ENCODE measurements around the gene USH1G. TPM values are rescaled to one million over a fixed set of nuclear protein-coding genes. Genes with fewer than 3 reads are reported as not detected.

USH1G gene
- total and polyA plus RNA-seq, 2 of the 13 experiments (the other 11 are each of a cell fraction or from before 2014, with no cell fraction given), result 0.04 TPM; not detected in 1

- no peaks in the 10 kb centered on the region for H4K20me1 ChIP-seq (ENCODE audit: insufficient read depth, low read length)
- BruUV-seq (replicated peaks), result no TSS peak
- no peak overlapping the region for H3K4me2 ChIP-seq (ENCODE audit: low read depth, low read length)
- intact Hi-C loops (cut with micrococcal nuclease; ENCODE audit: unreplicated experiment) (no loop called here), in situ Hi-C loops (cut with HindIII; ENCODE audit: extremely low pct_ligation_motif_present, low pct_unique_long_range_greater_than_20kb) (loop anchor here (5.0 kb wide), 1 partner anchor 36 kb away; no protein-coding TSS in a partner anchor)
- H3K4me1 ChIP-seq (ENCODE audit: insufficient read depth, low read length), result peaks cover 31% of the 10 kb centered on the region
- DNase-seq (ENCODE audit: low spot score) (no peak), FAIRE-seq (no peak), ATAC-seq (no peak)
- TF ChIP-seq ZNF121 (CRISPR knock-in tag; IDR thresholded peaks at IDR 0.05), result no peak
- no peak for TF ChIP-seq ZNF747 (CRISPR knock-in tag; IDR thresholded peaks at IDR 0.05; ENCODE audit: borderline replicate concordance)
- no peak for TF ChIP-seq ZEB1 (IDR thresholded peaks at IDR 0.05; ENCODE audit: insufficient replicate concordance, low read depth)
- TF ChIP-seq, protein P1, sequence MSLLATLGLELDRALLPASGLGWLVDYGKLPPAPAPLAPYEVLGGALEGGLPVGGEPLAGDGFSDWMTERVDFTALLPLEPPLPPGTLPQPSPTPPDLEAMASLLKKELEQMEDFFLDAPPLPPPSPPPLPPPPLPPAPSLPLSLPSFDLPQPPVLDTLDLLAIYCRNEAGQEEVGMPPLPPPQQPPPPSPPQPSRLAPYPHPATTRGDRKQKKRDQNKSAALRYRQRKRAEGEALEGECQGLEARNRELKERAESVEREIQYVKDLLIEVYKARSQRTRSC (CRISPR knock-in tag; IDR thresholded peaks at IDR 0.05; ENCODE audit: low read depth), result no peak
- TF ChIP-seq ZNF205 (CRISPR knock-in tag; IDR thresholded peaks at IDR 0.05), result no peak
- TF ChIP-seq ZNF138 (CRISPR knock-in tag; IDR thresholded peaks at IDR 0.05; ENCODE audit: low read depth), result no peak
- TF ChIP-seq ZNF775 (CRISPR knock-in tag; IDR thresholded peaks at IDR 0.05; ENCODE audit: borderline replicate concordance), result no peak
- H3K9ac ChIP-seq (ENCODE audit: insufficient read depth, low read depth, low read length), result no peak overlapping the region
- no peak overlapping the region for H2AFZ ChIP-seq (ENCODE audit: low read length)
- H3K36me3 ChIP-seq (replicated peaks in 1 of 2; ENCODE audit: control insufficient read depth in 1 of 2, insufficient read depth in 2 of 2, low read length in 2 of 2), result no peaks in the 10 kb centered on the region
- H3K9me3 ChIP-seq (ENCODE audit: low read length), result no peaks in the 10 kb centered on the region
- no CpG with 5 or more reads among the region's 2 CpGs for WGBS (ENCODE audit: low lambda C conversion rate)
- peaks cover 23 to 73% of the 10 kb centered on the region in 2 experiments for H3K27me3 ChIP-seq (ENCODE audit: control insufficient read depth in 1 of 2, insufficient read depth in 2 of 2, low read length in 2 of 2)
- H3K79me2 ChIP-seq (ENCODE audit: insufficient read depth, low read length), result no peaks in the 10 kb centered on the region
- no peak overlapping the region for H3K27ac ChIP-seq (ENCODE audit: extremely low read length, insufficient read depth, low read length)
- no peak overlapping the region for H3K4me3 ChIP-seq (replicated peaks in 1 of 3; ENCODE audit: insufficient read depth in 1 of 3, low read depth in 2 of 3, low read length in 3 of 3)
- POLR2A ChIA-PET, result interaction anchor here (0.6 to 1.1 kb wide), 2 partner anchors 48 to 103 kb away, joined by 3 read pairs; no protein-coding TSS in a partner anchor
- CTCF ChIA-PET (ENCODE audit: low intra/inter-chr PET ratio, low total read pairs), result interaction anchor here (3.2 to 3.4 kb wide), 2 partner anchors 36 to 39 kb away, joined by 23 to 32 read pairs; no protein-coding TSS in a partner anchor
These were observed 1.3 kb downstream of the USH1G start for GRCh38 chr17:74921769-74922168.

Measured in HepG2 (cell line).